H1 (cell line): ENCODE results near the gene RNF166.

Experiments
- SIX5 ChIP-seq: IDR thresholded peaks from 2 replicates; pipeline ENCODE4 v1.6.1; 2011; ENCODE audit warnings: mild to moderate bottlenecking, low read depth, low read length
- TF ChIP-seq, protein P1 (sequence below): IDR thresholded peaks from 2 replicates; pipeline ENCODE4 v1.6.1; 2012; ENCODE audit warnings: low read length, inconsistent platforms
- TF ChIP-seq, protein P2 (sequence below), 3 experiments: IDR thresholded peaks; 1 replicate in 2 of 3; 2 replicates in 1 of 3; pipeline versions ENCODE4 v1.5.1 to v1.6.1; 2011; ENCODE audit warnings: low read length in 3 of 3, mild to moderate bottlenecking in 3 of 3, inconsistent platforms in 2 of 3, low read depth in 1 of 3, moderate library complexity in 1 of 3; ENCODE audit not compliant: insufficient read depth in 1 of 3; ENCODE audit errors: control extremely low read depth in 1 of 3

DNA sequence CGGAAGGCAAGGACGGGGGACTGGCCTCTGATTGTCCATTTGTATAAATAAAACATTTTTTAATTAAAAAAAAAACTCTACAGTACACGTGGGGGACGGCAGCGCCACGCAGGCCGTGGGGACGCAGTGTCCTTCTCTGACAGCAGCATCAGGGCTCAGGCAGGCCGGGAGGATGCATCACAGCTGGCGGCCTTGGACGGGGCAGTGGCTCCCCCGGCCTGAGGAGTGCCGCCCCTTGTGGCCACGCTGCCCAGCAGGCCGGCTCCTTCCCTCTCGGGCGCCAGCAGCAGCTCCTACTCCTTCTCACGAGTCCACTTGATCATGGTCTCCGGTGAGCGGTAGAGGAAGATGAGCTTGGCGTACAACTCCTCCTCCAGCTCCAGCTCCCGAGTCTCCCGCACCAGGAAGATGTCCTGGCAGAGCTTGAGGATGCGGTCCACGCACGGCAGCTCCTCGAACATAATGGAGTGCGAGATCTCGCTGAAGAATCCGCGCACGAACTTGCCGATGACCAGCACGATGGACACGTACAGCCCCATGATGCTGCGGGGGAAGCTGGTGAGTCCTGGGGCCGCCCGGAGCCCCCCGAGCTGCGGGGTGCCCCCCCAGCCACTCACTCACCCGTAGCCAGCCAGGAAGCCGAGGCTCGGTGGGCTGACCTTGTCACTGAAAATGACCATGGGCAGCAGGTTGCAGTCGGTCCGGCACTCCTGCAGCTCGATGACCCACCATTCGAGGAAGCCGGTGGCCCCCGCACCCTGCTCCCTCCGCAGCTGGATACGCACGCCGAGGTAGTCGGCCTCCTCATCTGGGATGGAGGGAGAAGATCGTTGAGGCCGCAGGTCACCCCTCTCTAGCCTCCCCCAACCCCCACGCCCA is 9.3 kb upstream of the RNF166 start:
- TF ChIP-seq, protein P1, sequence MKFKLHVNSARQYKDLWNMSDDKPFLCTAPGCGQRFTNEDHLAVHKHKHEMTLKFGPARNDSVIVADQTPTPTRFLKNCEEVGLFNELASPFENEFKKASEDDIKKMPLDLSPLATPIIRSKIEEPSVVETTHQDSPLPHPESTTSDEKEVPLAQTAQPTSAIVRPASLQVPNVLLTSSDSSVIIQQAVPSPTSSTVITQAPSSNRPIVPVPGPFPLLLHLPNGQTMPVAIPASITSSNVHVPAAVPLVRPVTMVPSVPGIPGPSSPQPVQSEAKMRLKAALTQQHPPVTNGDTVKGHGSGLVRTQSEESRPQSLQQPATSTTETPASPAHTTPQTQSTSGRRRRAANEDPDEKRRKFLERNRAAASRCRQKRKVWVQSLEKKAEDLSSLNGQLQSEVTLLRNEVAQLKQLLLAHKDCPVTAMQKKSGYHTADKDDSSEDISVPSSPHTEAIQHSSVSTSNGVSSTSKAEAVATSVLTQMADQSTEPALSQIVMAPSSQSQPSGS: no peak
- no peak for TF ChIP-seq SIX5
- TF ChIP-seq, protein P2, sequence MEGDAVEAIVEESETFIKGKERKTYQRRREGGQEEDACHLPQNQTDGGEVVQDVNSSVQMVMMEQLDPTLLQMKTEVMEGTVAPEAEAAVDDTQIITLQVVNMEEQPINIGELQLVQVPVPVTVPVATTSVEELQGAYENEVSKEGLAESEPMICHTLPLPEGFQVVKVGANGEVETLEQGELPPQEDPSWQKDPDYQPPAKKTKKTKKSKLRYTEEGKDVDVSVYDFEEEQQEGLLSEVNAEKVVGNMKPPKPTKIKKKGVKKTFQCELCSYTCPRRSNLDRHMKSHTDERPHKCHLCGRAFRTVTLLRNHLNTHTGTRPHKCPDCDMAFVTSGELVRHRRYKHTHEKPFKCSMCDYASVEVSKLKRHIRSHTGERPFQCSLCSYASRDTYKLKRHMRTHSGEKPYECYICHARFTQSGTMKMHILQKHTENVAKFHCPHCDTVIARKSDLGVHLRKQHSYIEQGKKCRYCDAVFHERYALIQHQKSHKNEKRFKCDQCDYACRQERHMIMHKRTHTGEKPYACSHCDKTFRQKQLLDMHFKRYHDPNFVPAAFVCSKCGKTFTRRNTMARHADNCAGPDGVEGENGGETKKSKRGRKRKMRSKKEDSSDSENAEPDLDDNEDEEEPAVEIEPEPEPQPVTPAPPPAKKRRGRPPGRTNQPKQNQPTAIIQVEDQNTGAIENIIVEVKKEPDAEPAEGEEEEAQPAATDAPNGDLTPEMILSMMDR (IDR thresholded peaks at IDR 0.05; ENCODE audit: control extremely low read depth in 1 of 3, insufficient read depth in 1 of 3, low read depth in 1 of 3, low read length in 3 of 3): no peak
